Astrocyte of the cerebellum (primary cell): Measurements from ENCODE around the gene REPS1.

Source experiments
- DNase-seq: peaks from one replicate; pipeline ENCODE4 v3.0.0-alpha.2; 2011; ENCODE audit warnings: low read depth
- H3K4me3 ChIP-seq: 2 replicates; pipeline ENCODE4 v1.5.1; 2011; ENCODE audit warnings: mild to moderate bottlenecking, low read depth, low read length, moderate library complexity
- in situ Hi-C: cut with HindIII; loops from 2 replicates; pipeline ENCODE4 v1.10.0; 2017; ENCODE audit warnings: low sequenced_read_pairs
- TF ChIP-seq, protein P1 (sequence below): IDR thresholded peaks from 2 replicates; pipeline ENCODE4 v1.5.1; 2012; ENCODE audit warnings: low read length, low read depth, moderate library complexity, mild to moderate bottlenecking; ENCODE audit errors: missing control alignments

REPS1 gene

DNA sequence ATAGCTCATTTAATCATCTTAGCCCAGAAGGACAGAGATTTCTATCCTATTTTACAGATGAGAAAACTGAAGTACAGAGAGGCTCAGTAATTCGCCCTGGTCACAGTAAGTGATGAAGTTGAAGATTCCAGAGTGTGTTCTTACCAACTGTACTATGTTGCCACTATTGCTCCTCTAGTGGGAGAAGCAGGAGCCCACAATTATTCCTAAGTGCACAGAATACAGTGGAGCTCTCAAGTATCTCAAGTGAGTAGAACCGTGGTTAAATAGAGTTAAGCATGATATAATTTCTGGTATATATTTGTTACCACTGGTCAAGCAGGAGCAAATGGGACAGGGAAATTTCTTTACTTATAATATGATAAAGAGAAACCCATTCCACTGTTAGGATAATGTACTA, 22.1 kb downstream of the REPS1 start:
- DNase-seq, result no peak
- no peak overlapping the region for H3K4me3 ChIP-seq
- TF ChIP-seq, protein P1, sequence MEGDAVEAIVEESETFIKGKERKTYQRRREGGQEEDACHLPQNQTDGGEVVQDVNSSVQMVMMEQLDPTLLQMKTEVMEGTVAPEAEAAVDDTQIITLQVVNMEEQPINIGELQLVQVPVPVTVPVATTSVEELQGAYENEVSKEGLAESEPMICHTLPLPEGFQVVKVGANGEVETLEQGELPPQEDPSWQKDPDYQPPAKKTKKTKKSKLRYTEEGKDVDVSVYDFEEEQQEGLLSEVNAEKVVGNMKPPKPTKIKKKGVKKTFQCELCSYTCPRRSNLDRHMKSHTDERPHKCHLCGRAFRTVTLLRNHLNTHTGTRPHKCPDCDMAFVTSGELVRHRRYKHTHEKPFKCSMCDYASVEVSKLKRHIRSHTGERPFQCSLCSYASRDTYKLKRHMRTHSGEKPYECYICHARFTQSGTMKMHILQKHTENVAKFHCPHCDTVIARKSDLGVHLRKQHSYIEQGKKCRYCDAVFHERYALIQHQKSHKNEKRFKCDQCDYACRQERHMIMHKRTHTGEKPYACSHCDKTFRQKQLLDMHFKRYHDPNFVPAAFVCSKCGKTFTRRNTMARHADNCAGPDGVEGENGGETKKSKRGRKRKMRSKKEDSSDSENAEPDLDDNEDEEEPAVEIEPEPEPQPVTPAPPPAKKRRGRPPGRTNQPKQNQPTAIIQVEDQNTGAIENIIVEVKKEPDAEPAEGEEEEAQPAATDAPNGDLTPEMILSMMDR, result no peak
- in situ Hi-C loops, result no loop called here

DNA sequence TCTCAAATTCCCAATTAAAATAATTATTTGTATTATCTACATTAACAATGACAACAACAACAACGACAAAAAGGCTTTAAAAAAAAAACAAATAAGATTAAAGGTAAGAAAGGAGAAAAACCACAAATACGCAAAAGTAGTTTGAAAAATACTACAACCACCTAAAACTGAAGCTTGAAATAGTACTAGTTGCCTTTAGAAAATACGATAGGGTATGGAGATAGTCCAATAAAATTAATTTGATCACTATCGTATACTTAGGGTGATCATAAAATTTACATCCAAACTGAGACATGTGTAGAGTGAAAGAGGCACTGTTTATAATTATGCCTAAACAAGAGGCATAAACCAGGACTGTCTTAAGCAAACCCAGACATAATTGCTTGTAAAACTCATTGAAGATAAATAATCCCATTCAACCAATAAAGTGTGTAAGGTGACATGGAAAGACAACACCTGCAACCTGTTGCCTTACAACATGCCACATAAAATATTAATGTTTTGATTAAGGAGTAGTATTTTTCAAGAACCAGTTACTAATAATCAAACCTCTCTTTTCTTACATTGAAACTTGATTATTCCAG, 22.7 kb downstream of the REPS1 start:
- TF ChIP-seq, protein P1, result no peak
- no peak for DNase-seq
- in situ Hi-C loops, result no loop called here
- H3K4me3 ChIP-seq, result no peak overlapping the region

DNA sequence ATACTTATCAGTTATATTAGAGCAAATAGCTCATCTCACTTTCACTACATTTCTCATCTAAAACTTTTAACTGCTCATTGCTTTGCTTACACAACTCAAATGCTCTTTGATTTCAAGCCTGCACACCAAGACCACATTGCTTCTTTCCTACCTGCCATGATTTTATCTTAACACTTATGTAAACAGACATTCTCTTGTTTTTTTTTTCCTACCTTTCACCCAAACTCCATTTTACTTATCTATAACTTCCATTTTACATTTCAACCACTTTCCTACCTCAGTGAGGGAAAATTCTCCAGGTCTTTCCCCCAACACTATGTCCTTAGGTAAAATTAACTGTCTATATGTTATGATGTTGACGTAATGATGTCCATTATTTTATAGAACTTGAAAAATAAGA, 24.0 kb downstream of the REPS1 start:
- no peak overlapping the region for H3K4me3 ChIP-seq
- in situ Hi-C loops, result no loop called here
- TF ChIP-seq, protein P1, result no peak
- DNase-seq, result no peak

DNA sequence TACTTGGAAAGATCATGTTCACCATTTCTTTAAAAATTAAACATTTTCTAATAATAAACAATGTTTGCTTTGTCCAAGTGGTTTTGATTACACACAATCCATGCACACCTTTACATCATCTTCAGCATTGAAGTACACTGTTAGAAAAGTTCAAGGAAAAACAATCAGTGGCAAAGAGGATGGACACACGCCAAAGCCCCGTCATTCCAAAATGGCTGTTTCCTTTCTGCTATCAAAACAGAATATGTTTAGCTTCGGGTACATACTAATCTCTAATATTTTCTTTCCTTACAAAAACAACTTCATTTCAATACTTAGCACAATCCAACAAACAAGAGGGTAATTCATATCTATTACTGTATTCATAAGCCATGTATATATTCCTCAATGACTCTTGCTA, 24.5 kb downstream of the REPS1 start:
- in situ Hi-C loops, result no loop called here
- H3K4me3 ChIP-seq, result no peak overlapping the region
- TF ChIP-seq, protein P1, result no peak
- no peak for DNase-seq

DNA sequence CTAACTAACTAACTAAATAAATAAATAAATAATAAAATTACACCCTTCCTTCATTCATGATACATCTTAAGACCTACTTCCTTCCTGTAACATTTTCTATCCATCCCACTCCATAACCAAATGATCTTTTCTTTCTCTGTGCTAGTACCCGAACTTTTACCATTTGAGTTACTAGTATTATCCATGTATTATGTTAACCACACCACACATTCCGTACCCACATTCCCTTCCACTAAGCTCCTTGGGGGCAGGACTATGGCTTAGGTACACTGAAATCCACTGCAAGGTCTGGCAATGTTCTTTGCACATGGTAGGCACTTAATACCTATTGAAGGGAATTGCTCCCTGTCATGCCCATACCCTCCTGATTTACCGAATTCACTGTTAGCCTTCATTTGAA, 24.9 kb downstream of the REPS1 start:
- no peak for DNase-seq
- TF ChIP-seq, protein P1, result no peak
- H3K4me3 ChIP-seq, result no peak overlapping the region
- in situ Hi-C loops, result no loop called here

DNA sequence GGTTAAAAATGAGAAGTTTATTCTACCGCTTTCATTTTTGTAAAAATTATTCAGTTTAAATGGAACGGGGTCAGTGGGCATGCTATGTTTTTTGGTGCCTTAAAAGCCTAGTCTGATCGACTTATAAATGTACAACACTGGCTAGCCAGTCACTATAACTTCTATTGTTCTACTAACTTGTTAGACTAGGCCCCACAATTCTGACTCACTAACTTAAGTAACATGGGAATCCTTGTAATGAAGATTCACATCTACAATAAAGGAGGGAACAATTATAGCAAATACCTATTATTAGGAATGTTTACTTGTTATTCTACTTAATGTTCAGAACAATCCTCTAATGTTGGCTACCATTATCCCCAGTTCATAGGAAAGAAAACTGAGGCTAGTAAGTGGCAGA, 28.5 kb downstream of the REPS1 start:
- in situ Hi-C loops, result no loop called here
- no peak overlapping the region for H3K4me3 ChIP-seq
- DNase-seq, result no peak
- TF ChIP-seq, protein P1, result no peak
